T-helper 17 cell (primary cell): ENCODE data around the gene DUSP1. TPM values are rescaled to one million over a fixed set of nuclear protein-coding genes. Genes with fewer than 3 reads are reported as not detected.

Experiments used
- ATAC-seq: fragments of 150-1000 bp; cut with Tn5 transposase; 2 replicates; pipeline ENCODE4 v1.10.0; 2021; ENCODE audit warnings: mild to moderate bottlenecking, moderate library complexity
- DNase-seq, 3 donors: peaks; one replicate each; pipeline versions ENCODE4 v3.0.0 to v3.0.0-alpha.2; 2020 to 2021
- H3K9me3 ChIP-seq: one replicate; pipeline ENCODE4 v1.7.0; 2013; ENCODE audit warnings: low read length, mild to moderate bottlenecking; ENCODE audit not compliant: control insufficient read depth, poor library complexity, severe bottlenecking
- H3K27ac Mint-ChIP-seq: one replicate; pipeline ENCODE4 v1.8.0; 2022; ENCODE audit warnings: mild to moderate bottlenecking, moderate library complexity, mixed read lengths
- H3K27me3 Mint-ChIP-seq: one replicate; pipeline ENCODE4 v1.8.0; 2022; ENCODE audit warnings: mixed read lengths
- H3K36me3 Mint-ChIP-seq: one replicate; pipeline ENCODE4 v1.8.0; 2022; ENCODE audit warnings: low read depth, mixed read lengths
- H3K4me1 Mint-ChIP-seq: one replicate; pipeline ENCODE4 v1.8.0; 2022; ENCODE audit warnings: mild to moderate bottlenecking, mixed read lengths
- H3K4me3 Mint-ChIP-seq: one replicate; pipeline ENCODE4 v1.8.0; 2022; ENCODE audit warnings: mild to moderate bottlenecking, moderate library complexity, mixed read lengths
- total RNA-seq, 4 donors: library from RNA in 2 of 4; stranded (reverse) in 2 of 4; gene quantifications; one replicate each; pipeline ENCODE4 v1.2.3 and lab custom pipeline; 2022 to 2026

DUSP1 gene
- total RNA-seq, 2 donors from 2014 or later = 1,522 to 2,429 TPM

DNA sequence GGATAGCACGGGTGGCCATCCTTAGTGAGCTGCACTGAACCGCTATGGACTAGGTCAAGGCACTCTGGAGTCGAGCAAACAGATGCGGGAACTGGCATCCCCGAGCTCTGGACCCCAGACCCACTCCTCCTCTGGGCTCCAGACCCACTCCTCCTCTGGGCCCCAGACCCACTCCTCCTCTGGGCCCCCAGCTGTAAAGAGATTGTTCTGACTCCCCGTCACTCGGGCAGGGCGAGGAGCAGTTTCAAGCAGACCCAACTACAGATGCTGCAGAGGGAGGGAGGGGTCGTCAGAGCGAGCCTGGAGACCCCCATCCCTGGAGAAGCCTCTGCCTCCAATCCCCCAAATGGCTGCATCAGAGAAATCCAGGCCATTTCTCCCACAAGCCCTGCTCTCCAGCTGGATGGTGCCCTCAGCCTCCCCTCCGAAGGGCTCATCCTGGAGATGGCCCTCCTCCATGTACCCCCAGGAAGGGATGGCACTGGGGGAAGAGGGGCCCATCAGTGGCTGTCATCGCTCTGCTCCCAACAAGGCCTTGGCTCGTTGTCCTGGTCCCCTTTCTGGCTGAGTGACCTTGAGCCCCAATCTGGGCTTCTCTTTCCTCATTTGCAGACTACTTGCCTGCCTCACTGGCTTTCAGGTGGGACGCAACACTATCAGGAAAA lies 38.7 kb downstream of the DUSP1 start:
- ATAC-seq (no peak), DNase-seq (no peak)
- Mint-ChIP-seq H3K36me3 (peaks cover 2% of the 10 kb centered on the region), H3K4me3 (no peak overlapping the region), H3K27me3 (no peaks in the 10 kb centered on the region), H3K27ac (peak overlapping the region; percentile 67), H3K4me1 (peaks cover 14% of the 10 kb centered on the region)
- H3K9me3 ChIP-seq = no peaks in the 10 kb centered on the region

DNA sequence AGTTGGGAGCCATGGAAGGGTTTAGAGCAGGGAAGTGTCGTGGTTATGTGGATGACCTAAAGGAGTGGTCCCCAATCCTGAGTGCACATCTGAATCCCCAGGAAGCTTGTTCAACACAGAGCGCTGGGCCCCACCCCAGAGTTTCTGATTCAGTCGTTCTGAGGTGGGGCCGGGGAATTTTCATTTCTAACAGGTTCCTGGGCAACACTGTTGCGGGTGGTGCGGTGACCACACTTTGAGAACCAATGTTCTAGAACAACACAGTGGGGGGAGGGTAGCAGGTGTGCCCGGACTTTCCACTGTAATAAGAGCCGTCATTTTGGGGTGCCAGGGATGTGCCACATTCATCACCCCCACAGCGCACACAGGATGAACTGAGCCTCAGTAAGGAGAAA lies 39.3 kb downstream of the DUSP1 start:
- DNase-seq (no peak), ATAC-seq (peak; percentile 67)
- no peaks in the 10 kb centered on the region for H3K27me3 Mint-ChIP-seq
- H3K4me1 Mint-ChIP-seq = peaks cover 12% of the 10 kb centered on the region
- no peaks in the 10 kb centered on the region for H3K9me3 ChIP-seq
- peaks cover 2% of the 10 kb centered on the region for H3K36me3 Mint-ChIP-seq
- no peak overlapping the region for H3K4me3 Mint-ChIP-seq
- peak overlapping the region; percentile 84 for H3K27ac Mint-ChIP-seq

DNA sequence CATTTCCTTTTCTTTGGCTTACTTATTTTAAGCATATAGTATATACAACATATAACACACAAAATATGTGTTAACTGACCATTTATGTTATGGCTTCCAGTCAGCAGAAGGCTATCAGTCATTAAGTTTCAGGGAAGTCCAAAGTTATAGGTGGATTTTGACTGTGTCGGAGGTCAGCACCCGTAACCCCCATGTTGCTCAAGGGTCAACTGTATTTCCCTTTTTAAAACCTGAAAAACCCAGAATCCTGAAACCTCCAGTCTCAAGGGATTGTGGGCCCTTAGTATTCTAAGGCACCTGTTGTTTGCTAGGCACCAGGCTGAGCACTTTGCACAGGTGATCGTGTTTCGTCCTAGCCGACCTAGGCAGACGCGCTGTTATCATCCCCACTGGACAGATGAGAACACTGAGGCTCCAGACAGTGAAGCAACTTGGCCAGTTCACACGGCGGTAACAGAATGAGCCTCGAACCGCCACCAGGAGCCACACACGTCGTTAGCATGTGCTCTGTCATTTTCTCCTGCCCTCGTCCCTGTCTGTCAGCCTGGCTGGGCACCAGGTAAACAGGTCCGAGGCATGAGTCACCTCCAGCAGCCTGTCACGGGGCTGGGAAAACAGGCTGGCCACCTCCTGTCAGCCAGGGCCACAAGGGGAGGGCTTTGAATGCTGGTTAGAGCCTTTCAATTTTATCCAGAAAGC lies 39.9 kb downstream of the DUSP1 start:
- H3K27me3 Mint-ChIP-seq = no peaks in the 10 kb centered on the region
- H3K4me3 Mint-ChIP-seq = no peak overlapping the region
- H3K27ac Mint-ChIP-seq = peak overlapping the region; percentile 84
- no peaks in the 10 kb centered on the region for H3K9me3 ChIP-seq
- ATAC-seq (peak; percentile 30), DNase-seq (no peak)
- H3K36me3 Mint-ChIP-seq = peaks cover 2% of the 10 kb centered on the region
- H3K4me1 Mint-ChIP-seq = peaks cover 12% of the 10 kb centered on the region

DNA sequence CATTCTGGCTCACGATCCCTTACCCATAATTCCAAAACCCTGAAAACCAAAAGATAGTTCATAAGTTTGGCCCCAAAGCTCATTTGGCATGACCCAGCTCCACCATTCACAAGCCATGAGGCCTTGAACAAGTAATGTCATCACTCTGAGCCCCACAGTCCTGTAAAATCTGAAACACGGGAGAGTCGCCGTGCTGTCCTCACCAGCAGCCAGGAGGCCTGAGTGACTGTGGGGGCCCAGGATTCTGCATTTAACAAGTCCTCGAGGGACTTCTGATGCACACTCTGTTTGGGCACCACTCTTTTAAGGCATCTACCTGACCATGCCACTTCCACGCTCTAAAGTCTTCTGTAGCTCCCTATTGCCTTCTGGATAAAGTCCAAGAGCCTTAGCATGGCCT lies 40.8 kb downstream of the DUSP1 start:
- H3K4me1 Mint-ChIP-seq = peaks cover 12% of the 10 kb centered on the region
- no peaks in the 10 kb centered on the region for H3K9me3 ChIP-seq
- peaks cover 2% of the 10 kb centered on the region for H3K36me3 Mint-ChIP-seq
- no peaks in the 10 kb centered on the region for H3K27me3 Mint-ChIP-seq
- ATAC-seq (no peak), DNase-seq (no peak)
- H3K4me3 Mint-ChIP-seq = no peak overlapping the region
- peak overlapping the region; percentile 63 for H3K27ac Mint-ChIP-seq

DNA sequence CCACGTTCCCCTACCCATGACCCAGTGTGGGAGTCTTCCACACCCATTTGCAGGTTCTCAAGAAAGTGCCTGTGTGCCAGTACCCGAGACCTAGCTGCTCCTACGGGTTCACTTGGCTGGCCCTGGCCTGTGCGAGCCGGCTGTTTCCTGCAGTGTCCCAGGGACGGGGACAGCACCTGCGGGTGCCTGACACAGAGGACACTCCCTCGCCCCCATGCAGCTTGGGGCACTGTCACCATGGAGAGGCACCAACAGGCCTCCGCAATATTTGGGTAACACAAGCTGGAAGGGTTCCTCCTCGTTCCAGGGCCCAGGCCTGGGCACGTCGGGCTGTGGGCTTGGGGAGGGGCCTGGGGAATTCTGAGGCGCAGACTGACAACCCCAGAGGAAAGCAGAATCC lies 41.4 kb downstream of the DUSP1 start:
- H3K4me1 Mint-ChIP-seq = peaks cover 9% of the 10 kb centered on the region
- peaks cover 2% of the 10 kb centered on the region for H3K36me3 Mint-ChIP-seq
- H3K4me3 Mint-ChIP-seq = no peak overlapping the region
- H3K27ac Mint-ChIP-seq = no peak overlapping the region
- no peak for DNase-seq
- H3K27me3 Mint-ChIP-seq = no peaks in the 10 kb centered on the region
- ATAC-seq = no peak
- no peaks in the 10 kb centered on the region for H3K9me3 ChIP-seq

DNA sequence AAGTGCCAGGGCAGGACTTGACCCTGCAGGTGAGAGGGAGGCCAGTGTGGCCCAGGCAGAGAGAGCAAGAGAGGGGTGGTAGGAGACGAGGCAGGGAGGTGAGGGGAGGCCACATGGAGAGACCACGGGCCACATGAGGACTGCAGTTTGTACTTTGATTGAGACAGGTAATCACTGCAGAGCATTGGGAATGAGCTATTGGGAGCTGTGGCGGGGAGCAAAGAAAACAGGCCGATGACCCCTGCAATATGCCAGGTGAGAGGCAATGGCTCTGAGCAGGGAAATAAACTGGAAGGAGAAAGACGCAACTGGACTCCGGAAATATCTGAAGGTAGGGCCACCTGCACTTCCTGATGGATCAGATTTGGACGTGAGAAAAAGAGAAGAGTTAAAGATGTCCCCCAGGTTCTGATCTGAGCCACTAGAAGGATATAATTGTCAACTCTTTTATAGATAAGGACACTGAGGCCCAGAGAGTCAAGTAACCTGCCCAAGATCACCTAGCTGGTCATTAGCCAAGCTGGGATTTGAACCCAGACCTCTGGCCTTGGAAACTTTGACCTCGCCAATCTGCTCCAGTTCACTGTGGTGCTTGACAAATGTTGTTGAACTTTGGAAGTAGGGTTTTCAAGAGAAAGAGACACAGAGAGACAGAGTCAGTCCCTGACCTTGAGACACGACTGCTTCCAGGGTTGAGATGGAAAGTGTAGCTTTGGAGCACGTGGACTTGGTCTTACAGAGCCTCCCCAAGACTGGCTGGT lies 42.3 kb downstream of the DUSP1 start:
- peaks cover 2% of the 10 kb centered on the region for H3K36me3 Mint-ChIP-seq
- H3K4me1 Mint-ChIP-seq = peaks cover 9% of the 10 kb centered on the region
- H3K27me3 Mint-ChIP-seq = no peaks in the 10 kb centered on the region
- DNase-seq = no peak
- H3K4me3 Mint-ChIP-seq = no peak overlapping the region
- H3K9me3 ChIP-seq = no peaks in the 10 kb centered on the region
- H3K27ac Mint-ChIP-seq = no peak overlapping the region
- ATAC-seq = no peak

DNA sequence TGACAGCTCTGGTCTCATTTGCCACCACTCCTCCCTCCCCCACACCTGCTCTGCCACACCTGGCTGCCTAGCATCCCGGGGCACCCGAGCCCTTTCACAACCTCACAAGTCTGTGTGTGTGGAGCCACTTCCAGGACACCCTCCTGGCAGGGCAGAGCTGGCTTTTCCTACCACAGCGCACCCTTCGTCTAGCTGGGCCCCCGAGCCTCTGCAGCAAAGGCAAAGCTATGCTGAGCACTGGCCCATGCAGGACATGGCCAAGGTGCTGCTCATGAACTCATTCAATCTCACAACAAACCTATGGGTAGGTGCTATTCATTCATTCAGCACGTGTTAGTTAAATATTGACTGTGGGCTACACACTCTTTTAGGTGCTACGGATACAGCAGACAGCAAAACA lies 43.4 kb downstream of the DUSP1 start:
- no peaks in the 10 kb centered on the region for H3K27me3 Mint-ChIP-seq
- no peak overlapping the region for H3K4me3 Mint-ChIP-seq
- H3K36me3 Mint-ChIP-seq = peaks cover 2% of the 10 kb centered on the region
- ATAC-seq (no peak), DNase-seq (no peak)
- no peaks in the 10 kb centered on the region for H3K9me3 ChIP-seq
- H3K4me1 Mint-ChIP-seq = peaks cover 9% of the 10 kb centered on the region
- H3K27ac Mint-ChIP-seq = peak overlapping the region; percentile 21

DNA sequence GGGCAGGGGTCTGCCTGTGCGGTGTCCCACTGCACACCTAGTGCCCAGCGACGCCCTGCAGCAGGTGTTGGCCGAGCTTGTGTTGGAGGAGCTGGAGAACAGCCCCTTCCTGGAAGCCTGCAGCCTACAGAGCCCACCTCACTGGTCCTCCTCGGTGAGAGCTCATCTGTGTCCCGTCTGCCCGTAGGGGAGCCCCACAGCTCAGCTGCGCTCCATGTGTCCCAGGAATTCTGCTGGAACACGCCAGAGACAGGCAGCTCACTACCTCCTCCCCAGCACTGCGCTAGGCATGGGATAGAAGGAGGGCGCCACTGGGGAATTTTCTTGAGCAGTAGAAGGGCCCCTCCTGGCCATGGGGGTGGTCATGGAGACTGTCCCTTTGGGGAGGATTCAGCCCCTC lies 44.0 kb downstream of the DUSP1 start:
- H3K4me1 Mint-ChIP-seq = peaks cover 12% of the 10 kb centered on the region
- no peak for DNase-seq
- no peaks in the 10 kb centered on the region for H3K27me3 Mint-ChIP-seq
- no peaks in the 10 kb centered on the region for H3K9me3 ChIP-seq
- no peak for ATAC-seq
- peaks cover 2% of the 10 kb centered on the region for H3K36me3 Mint-ChIP-seq
- H3K4me3 Mint-ChIP-seq = no peak overlapping the region
- no peak overlapping the region for H3K27ac Mint-ChIP-seq

DNA sequence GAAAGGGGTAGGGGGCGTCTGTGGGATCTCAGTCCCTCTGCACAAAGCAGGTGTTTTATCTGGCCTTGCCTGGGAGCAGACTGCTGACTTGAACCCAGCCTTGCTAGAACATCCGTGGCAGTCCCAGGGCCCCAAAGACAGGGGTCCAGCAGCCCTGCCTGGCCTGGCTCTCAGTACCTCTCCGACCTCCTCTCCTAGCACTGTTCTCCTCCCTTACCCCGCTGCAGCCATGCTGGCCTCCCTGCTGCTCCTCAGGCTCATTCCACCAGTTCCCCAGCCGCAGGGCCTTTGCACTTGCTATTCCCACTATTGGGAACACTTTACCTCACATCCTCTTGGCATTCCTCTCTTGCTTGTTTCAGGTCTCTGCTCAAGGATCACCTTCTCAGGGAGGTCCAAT lies 45.2 kb downstream of the DUSP1 start:
- DNase-seq (no peak), ATAC-seq (no peak)
- H3K27me3 Mint-ChIP-seq = no peaks in the 10 kb centered on the region
- no peak overlapping the region for H3K27ac Mint-ChIP-seq
- H3K4me1 Mint-ChIP-seq = peaks cover 12% of the 10 kb centered on the region
- H3K9me3 ChIP-seq = no peaks in the 10 kb centered on the region
- H3K36me3 Mint-ChIP-seq = peaks cover 2% of the 10 kb centered on the region
- H3K4me3 Mint-ChIP-seq = no peak overlapping the region

DNA sequence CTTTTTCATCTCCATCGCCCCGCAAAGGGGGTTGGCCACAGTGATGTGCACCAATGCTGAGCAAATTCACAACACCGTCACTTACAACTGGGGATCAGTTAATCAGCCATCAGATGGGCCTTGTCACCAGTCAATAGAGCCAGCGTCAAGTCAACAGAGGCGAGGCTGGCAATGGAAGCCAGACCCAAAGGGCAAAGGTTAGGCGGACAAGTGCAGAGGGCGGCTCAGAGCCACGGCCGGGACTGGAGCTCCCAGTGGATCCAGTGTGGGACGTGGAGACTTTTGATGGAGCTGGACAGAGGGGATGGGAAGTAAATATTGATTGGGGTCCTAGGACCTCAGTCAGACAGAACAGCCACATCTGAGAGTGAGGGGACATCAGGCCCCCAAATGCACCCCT lies 45.7 kb downstream of the DUSP1 start:
- DNase-seq (no peak), ATAC-seq (no peak)
- Mint-ChIP-seq H3K36me3 (peaks cover 2% of the 10 kb centered on the region), H3K27me3 (no peaks in the 10 kb centered on the region), H3K4me1 (peaks cover 12% of the 10 kb centered on the region), H3K4me3 (no peak overlapping the region), H3K27ac (no peak overlapping the region)
- H3K9me3 ChIP-seq = no peaks in the 10 kb centered on the region

DNA sequence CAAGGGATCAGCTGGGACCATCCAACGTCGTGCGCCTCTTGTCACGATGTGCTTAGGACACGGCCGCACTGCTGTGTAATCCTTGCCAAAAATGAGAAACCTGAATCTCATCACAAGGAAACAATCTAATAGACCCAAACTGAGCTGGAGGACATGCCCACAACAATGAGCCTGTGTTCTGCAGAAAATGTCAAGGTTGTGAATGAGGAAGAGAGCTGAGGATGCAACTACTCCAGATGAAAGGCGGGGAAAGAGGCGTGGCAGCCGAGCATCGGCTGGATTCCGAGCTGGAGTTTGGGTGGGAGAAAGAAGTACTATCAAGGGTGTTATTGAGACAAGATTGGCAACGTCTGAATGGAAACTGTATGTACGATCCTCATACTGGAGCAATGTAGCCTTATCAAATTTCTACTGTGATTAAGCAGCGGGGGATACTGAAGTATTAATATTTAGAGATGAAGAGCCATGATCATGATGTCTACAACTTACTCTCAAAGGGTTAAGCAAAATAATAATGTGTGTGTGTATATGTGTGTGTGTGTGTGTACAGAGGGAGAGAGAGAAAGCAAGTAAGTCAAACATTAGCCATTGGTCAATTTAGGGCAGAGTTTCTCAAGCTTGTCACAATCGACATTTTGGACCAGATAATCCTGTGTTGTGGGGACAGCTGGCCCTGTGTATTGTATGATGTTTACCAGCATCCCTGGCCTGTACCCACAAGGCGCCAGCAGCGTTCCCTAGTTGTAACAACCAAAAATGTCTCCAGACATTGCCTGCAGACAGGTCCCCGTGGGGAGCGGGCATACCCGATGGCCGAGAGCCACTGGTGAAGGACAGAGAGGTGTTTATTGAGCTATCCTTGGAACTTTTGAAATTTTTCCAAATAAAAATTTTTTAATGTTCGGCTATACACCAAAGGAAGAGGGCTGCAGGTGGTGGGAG lies 46.5 kb downstream of the DUSP1 start:
- ATAC-seq = no peak
- peaks cover 2% of the 10 kb centered on the region for H3K36me3 Mint-ChIP-seq
- no peak for DNase-seq
- no peaks in the 10 kb centered on the region for H3K27me3 Mint-ChIP-seq
- peak overlapping the region; percentile 37 for H3K27ac Mint-ChIP-seq
- peaks cover 12% of the 10 kb centered on the region for H3K4me1 Mint-ChIP-seq
- H3K4me3 Mint-ChIP-seq = no peak overlapping the region
- H3K9me3 ChIP-seq = no peaks in the 10 kb centered on the region

DNA sequence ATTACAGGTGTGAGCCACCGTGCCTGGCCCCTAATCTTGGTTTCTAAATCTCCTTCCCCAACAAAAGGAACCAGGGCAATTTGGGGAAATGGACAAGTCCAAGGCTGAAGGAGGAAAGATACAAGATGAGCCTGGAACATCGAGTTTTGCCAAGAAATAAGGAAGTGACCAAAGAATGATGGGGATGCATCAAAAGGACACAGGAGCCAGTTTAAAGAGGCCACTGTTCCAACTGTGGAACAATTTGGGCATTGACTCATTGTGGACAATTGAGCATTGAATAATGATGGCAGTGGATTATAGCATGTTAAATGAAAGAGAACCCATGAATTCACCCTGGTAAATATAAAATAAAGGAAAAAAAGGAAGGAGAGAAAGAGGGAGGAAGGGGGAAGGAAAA lies 47.5 kb downstream of the DUSP1 start:
- Mint-ChIP-seq H3K4me1 (peaks cover 12% of the 10 kb centered on the region), H3K27me3 (no peaks in the 10 kb centered on the region), H3K4me3 (no peak overlapping the region), H3K27ac (no peak overlapping the region), H3K36me3 (peaks cover 2% of the 10 kb centered on the region)
- no peaks in the 10 kb centered on the region for H3K9me3 ChIP-seq
- no peak for ATAC-seq
- no peak for DNase-seq
